ENCODE data around the gene ZIC2. TPM values are rescaled to one million over a fixed set of nuclear protein-coding genes. Genes with fewer than 3 reads are reported as not detected.

Gene ZIC2
- total and polyA plus RNA-seq, 2 of the 8 experiments (the other 6 are each of a cell fraction or from before 2014, with no cell fraction given) = 53.2 to 372 TPM

GRCh38 chr13:99970651-99971575 is 10.7 kb upstream of the ZIC2 start (continued):
- TF ChIP-seq RFX5 (IDR thresholded peaks at IDR 0.05; ENCODE audit: borderline replicate concordance, low read depth, low read length) (no peak), USF2 (IDR thresholded peaks at IDR 0.05; ENCODE audit: low read length) (no peak), SIX5 (IDR thresholded peaks at IDR 0.05; ENCODE audit: low read depth, low read length) (no peak), BRCA1 (IDR thresholded peaks at IDR 0.05; ENCODE audit: low read depth, low read length) (no peak), TAF1 (IDR thresholded peaks at IDR 0.05; ENCODE audit: low read depth, low read length) (peak; percentile 59; the same call in 1 of the 2 replicates), CEBPB (IDR thresholded peaks at IDR 0.05; ENCODE audit: low read depth, low read length) (no peak), SUZ12 (IDR thresholded peaks at IDR 0.05; ENCODE audit: low read length) (0 out of 2 replicates have a peak, but pooled peaks have one; percentile 11), SIRT6 (IDR thresholded peaks at IDR 0.05; ENCODE audit: low read length) (no peak), SIN3A (conservative IDR thresholded peaks at IDR 0.05 in 1 of 2, IDR thresholded peaks at IDR 0.05 in 1 of 2; ENCODE audit: low read depth in 1 of 2, low read length in 2 of 2) (no peak; a peak in 1 of 4 replicates), SP4 (IDR thresholded peaks at IDR 0.05; ENCODE audit: low read length) (no peak), HDAC2 (IDR thresholded peaks at IDR 0.05; ENCODE audit: borderline replicate concordance in 1 of 2, low read depth in 2 of 2, low read length in 2 of 2) (no peak), POLR2AphosphoS5 (IDR thresholded peaks at IDR 0.05; ENCODE audit: low read depth, low read length) (peak; percentile 66), TBP (IDR thresholded peaks at IDR 0.05; ENCODE audit: low read depth, low read length) (0 out of 2 replicates have a peak, but pooled peaks have one; percentile 33), KDM1A (IDR thresholded peaks at IDR 0.05; ENCODE audit: borderline replicate concordance, low read length) (peak; percentile 8; the same call in 1 of the 2 replicates), JUND (IDR thresholded peaks at IDR 0.05; ENCODE audit: low read length) (no peak), POLR2A (IDR thresholded peaks at IDR 0.05; ENCODE audit: control extremely low read depth in 1 of 2, low read depth in 2 of 2, low read length in 2 of 2) (0 out of 3 replicates have a peak, but pooled peaks of 1 of the 2 experiments have one; percentile 56), NRF1 (IDR thresholded peaks at IDR 0.05; ENCODE audit: low read depth, low read length) (no peak), CBX5 (IDR thresholded peaks at IDR 0.05; ENCODE audit: low read depth, low read length) (no peak)
- TF ChIP-seq, protein P1, sequence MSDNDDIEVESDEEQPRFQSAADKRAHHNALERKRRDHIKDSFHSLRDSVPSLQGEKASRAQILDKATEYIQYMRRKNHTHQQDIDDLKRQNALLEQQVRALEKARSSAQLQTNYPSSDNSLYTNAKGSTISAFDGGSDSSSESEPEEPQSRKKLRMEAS (IDR thresholded peaks at IDR 0.05) = peak; percentile 96
